HL-60 (cell line): Measurements from ENCODE around the gene AP3D1.

Experiments used
- CTCF ChIP-seq: IDR thresholded peaks from one replicate; pipeline ENCODE4 v1.5.1; 2011; ENCODE audit warnings: low read length, control low read depth, inconsistent platforms; ENCODE audit not compliant: insufficient read depth
- TF ChIP-seq, protein P1 (sequence below): IDR thresholded peaks from 2 replicates; pipeline ENCODE4 v1.6.1; 2012; ENCODE audit warnings: low read depth; ENCODE audit not compliant: insufficient replicate concordance

- no peak for TF ChIP-seq CTCF
- TF ChIP-seq, protein P1, sequence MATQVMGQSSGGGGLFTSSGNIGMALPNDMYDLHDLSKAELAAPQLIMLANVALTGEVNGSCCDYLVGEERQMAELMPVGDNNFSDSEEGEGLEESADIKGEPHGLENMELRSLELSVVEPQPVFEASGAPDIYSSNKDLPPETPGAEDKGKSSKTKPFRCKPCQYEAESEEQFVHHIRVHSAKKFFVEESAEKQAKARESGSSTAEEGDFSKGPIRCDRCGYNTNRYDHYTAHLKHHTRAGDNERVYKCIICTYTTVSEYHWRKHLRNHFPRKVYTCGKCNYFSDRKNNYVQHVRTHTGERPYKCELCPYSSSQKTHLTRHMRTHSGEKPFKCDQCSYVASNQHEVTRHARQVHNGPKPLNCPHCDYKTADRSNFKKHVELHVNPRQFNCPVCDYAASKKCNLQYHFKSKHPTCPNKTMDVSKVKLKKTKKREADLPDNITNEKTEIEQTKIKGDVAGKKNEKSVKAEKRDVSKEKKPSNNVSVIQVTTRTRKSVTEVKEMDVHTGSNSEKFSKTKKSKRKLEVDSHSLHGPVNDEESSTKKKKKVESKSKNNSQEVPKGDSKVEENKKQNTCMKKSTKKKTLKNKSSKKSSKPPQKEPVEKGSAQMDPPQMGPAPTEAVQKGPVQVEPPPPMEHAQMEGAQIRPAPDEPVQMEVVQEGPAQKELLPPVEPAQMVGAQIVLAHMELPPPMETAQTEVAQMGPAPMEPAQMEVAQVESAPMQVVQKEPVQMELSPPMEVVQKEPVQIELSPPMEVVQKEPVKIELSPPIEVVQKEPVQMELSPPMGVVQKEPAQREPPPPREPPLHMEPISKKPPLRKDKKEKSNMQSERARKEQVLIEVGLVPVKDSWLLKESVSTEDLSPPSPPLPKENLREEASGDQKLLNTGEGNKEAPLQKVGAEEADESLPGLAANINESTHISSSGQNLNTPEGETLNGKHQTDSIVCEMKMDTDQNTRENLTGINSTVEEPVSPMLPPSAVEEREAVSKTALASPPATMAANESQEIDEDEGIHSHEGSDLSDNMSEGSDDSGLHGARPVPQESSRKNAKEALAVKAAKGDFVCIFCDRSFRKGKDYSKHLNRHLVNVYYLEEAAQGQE, result no peak
Measured at GRCh38 chr19:2120821-2121220, 30.5 kb downstream of the AP3D1 start.
